Left cardiac atrium (tissue), 4 donors: ENCODE measurements around the gene HOATZ. TPM values are rescaled to one million over a fixed set of nuclear protein-coding genes. Genes with fewer than 3 reads are reported as not detected.

Experiments used
- ATAC-seq, 2 donors: fragments of 200-7000 bp; cut with Tn5 transposase; one replicate each; pipeline ENCODE4 v1.9.1; 2020; ENCODE audit warnings: mild to moderate bottlenecking in 2 of 2, moderate library complexity in 2 of 2
- DNase-seq: peaks from one replicate; pipeline ENCODE4 v3.0.0-alpha.2; 2020
- intact Hi-C, 2 donors: fragments of 100-400 bp; cut with DNase I; formaldehyde crosslinking; loops; one replicate each; pipeline versions ENCODE4 v1.14.1 to v1.15.1; 2022 to 2023
- total RNA-seq, 2 donors: library from RNA; stranded (reverse); fragmentation: NEBNext Ultra II Directional; extraction: Animal tissue kit (Norgen Biotek cat#: 25700); gene quantifications; one replicate each; pipeline ENCODE4 v1.2.1, GENCODE V29; 2021
- donor health status: DM: no; HTN: yes; CAD: no.
- donor health status: DM: no; HTN: yes; CAD: no; lungs with severe emphysema.
- donor health status: DM: yes; HTN: yes; CAD: no.
- donor health status: Dilated cardiomyopathy.

HOATZ gene
- total RNA-seq, 2 donors from 2014 or later: not detected

DNA sequence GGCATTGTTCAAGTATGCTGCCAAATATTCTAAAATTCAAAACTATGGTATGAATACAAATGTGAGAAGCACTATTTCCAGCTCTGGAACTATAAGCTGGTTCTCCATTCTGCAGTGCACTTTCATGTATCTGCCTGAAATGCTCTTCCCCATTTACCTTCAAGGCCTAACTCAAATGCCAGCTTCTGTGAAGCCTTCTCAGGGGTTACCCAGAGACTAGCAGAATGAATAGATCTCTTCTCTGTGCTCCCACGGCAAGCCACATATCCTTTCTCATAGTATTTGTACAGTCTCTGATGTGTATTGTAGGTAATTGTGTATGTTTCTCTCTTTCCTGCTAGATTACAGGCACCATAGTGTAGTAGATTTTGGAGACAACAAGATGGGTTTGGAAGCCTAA lies 4.1 kb downstream of the HOATZ start:
- intact Hi-C loops: no loop called here
- DNase-seq: no peak
- no peak for ATAC-seq

- intact Hi-C loops: no loop called here
- ATAC-seq: no peak
- no peak for DNase-seq
These were observed 6.0 kb downstream of the HOATZ start for GRCh38 chr11:111520560-111520959.

- DNase-seq (no peak), ATAC-seq (no peak)
- intact Hi-C loops: no loop called here
These were observed 6.6 kb downstream of the HOATZ start for GRCh38 chr11:111521135-111521534.

- intact Hi-C loops: no loop called here
- DNase-seq (no peak), ATAC-seq (no peak)
These were observed 7.8 kb downstream of the HOATZ start for GRCh38 chr11:111522426-111522825.

- intact Hi-C loops: no loop called here
- no peak for ATAC-seq
- DNase-seq: no peak
These were observed 8.8 kb downstream of the HOATZ start for GRCh38 chr11:111523343-111523742.

DNA sequence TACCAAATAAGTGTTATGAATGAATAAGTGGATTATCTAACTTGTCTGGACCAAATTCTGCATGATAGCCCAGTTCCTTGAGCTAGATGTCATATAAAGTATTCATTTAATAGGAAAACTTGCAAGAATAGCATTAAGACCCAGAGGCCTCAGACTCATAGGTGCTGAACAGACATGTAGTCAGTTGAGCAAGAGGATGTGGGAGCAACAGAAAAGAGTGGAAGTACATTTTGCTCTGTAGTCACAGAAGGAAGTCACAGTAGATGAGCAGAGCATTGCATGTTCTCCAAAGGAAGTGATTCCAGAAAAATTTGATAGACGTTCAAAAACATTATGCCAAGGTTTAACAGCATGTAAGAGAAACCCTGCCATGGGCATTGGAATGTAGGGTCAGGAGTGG lies 9.5 kb downstream of the HOATZ start:
- intact Hi-C loops: no loop called here
- no peak for ATAC-seq
- DNase-seq: no peak

- no peak for DNase-seq
- intact Hi-C loops: no loop called here
- no peak for ATAC-seq
These were observed 10.9 kb downstream of the HOATZ start for GRCh38 chr11:111525456-111525855.

GRCh38 chr11:111526501-111526900 lies 11.9 kb downstream of the HOATZ start:
- DNase-seq (no peak), ATAC-seq (no peak)
- intact Hi-C loops: no loop called here

GRCh38 chr11:111527279-111527678 lies 12.7 kb downstream of the HOATZ start:
- intact Hi-C loops: no loop called here
- DNase-seq (no peak), ATAC-seq (no peak)

- ATAC-seq (no peak), DNase-seq (no peak)
- intact Hi-C loops: no loop called here
These were observed 14.0 kb downstream of the HOATZ start for GRCh38 chr11:111528557-111528956.

GRCh38 chr11:111530091-111530490 lies 15.5 kb downstream of the HOATZ start:
- intact Hi-C loops: no loop called here
- no peak for ATAC-seq
- no peak for DNase-seq

- intact Hi-C loops: no loop called here
- ATAC-seq: no peak
- no peak for DNase-seq
These were observed 16.6 kb downstream of the HOATZ start for GRCh38 chr11:111531136-111531535.

DNA sequence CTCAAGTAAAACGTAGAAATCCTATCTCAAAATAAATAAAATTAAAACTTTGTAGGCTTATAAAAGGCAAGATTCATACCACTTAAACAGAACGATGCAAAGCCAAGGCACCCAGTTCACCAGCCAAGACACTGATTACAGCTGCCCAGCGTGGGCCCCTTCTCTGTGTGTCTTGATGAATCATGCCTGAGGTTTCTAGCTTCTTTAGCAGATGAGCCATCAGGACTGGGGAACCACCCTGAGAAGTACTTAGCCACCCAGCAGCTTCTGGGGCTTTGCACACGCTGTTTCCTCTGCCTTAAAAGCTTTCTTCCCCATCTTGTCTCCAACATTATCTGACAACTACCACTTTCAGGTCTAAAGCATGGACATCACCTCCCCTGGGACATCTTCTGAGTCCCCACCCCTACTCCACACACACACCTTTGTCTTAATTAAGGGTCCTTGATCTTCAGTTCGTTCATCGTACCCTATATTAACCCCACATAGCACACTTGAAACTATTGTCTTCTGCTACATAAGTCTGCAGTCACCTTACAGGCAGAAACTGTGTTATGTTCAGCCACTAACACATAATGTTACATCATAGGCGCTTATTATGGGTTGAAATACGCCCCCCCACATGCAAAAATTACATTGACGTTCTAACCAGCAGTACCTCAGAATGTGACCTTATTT lies 17.2 kb downstream of the HOATZ start:
- DNase-seq (no peak), ATAC-seq (peak in 1 of 2 donors; percentile 59)
- intact Hi-C loops: no loop called here

GRCh38 chr11:111532365-111532709 lies 17.8 kb downstream of the HOATZ start:
- ATAC-seq (no peak), DNase-seq (no peak)
- intact Hi-C loops: no loop called here

- ATAC-seq (no peak), DNase-seq (no peak)
- intact Hi-C loops: no loop called here
These were observed 20.7 kb downstream of the HOATZ start for GRCh38 chr11:111535281-111535680.

GRCh38 chr11:111537336-111537860 lies 22.8 kb downstream of the HOATZ start:
- ATAC-seq (no peak), DNase-seq (no peak)
- intact Hi-C loops: no loop called here

- ATAC-seq: no peak
- no peak for DNase-seq
- intact Hi-C loops: no loop called here
These were observed 24.0 kb downstream of the HOATZ start for GRCh38 chr11:111538407-111539114.

DNA sequence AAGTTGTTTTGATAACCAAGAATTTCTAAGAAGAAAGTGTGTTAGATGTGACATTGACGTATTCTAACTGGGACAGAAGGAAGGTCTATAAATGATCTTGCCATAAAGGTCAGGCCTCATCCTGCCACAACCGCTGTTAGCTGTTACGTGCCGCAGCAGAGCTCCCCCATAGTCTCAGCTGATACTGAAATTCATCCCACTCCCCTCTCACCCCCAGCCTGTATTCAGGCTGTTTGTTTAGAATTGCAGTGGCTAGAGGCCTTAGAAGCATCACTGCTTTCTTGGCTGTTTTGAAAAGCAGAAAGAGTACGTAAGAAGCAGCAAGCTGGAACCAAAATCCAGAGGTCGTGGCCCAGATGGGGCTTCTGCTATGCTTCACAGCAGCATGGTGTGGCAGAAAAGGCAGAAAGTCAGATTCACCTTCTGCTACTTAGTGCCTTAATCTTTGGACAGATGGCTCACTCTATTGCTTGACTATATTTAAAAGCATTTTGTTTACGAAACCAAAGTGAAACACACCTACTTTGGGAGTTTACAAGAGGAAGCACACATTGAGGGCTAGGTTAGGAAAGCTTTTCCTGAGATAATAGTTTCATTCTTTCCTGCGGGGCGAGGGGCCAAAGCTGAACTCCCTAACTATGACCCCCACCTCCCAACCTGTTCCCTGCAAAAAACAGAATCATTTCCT lies 25.0 kb downstream of the HOATZ start:
- DNase-seq (no peak), ATAC-seq (no peak)
- intact Hi-C loops: no loop called here

DNA sequence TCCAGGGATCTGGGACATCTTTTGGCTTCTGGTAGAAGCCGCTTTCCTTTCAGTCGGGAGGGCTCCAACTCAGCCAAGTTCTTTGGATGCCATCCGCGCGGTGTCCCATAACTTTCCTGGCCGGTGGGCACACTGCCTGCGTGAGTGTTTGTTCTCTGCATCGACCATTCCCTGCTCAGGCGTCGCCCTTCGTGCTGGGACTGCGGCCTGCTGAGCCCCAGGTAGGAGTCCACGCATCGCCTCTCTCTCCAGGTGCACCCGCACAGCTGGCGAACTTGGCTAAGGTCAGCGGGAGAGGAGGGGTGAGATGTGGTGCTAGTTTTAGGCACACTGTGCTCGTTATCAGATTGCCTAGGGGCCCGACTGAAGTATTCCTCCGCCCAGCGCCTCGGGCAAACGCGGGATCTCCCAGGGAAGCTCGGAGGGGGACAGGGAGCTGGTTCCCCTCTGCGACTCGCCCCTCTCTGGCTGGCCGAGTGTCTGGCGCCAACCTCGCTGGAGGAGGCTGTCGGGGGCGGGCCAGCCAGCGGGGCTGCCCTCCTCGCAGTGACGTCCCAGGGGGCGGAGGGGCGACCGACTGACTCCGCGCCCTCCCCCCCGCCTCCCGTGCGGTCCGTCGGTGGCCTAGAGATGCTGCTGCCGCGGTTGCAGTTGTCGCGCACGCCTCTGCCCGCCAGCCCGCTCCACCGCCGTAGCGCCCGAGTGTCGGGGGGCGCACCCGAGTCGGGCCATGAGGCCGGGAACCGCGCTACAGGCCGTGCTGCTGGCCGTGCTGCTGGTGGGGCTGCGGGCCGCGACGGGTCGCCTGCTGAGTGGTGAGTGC lies 25.7 kb downstream of the HOATZ start, which contains the start of gene LAYN:
LAYN (plus strand) TSS at position 607 of the 823 bp plus-strand sequence; CDS start at position 731, 124 bp downstream.
- peak; percentile 74 to 75 for ATAC-seq
- DNase-seq: peak; percentile 74
- intact Hi-C loops: no loop called here

GRCh38 chr11:111540937-111541253 lies 26.3 kb downstream of the HOATZ start:
- ATAC-seq (peak; percentile 35 to 44), DNase-seq (no peak)
- intact Hi-C loops: no loop called here
